ENCODE results near the gene PJA1.

DNA sequence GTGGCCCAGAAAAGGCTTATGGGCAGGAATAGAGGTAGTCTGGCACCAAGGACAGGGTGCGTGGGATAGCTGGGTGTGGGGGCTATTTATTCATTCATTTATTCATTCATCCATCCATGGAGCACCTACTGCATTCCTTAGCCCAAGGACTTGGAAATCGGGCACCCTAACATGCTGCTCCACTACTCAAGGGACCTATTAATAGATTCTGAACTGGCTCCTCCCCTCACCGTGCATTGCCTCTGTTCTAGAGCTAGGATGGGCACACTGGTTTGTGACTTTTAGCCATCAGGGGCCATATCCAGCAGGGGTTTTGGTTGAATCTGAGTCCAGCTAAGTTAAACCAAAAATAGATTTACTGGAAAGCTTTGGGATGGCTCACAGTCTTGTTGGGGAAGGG is 30.6 kb upstream of the PJA1 start:
- no peak for TF ChIP-seq REST (IDR thresholded peaks at IDR 0.05; ENCODE audit: low read depth)
- no peak for TF ChIP-seq RAD21 (IDR thresholded peaks at IDR 0.05; ENCODE audit: low read depth)
- no peak for TF ChIP-seq YY1 (IDR thresholded peaks at IDR 0.05; ENCODE audit: low read depth)
- no peak for TF ChIP-seq USF1 (IDR thresholded peaks at IDR 0.05)
- TF ChIP-seq, protein P1, sequence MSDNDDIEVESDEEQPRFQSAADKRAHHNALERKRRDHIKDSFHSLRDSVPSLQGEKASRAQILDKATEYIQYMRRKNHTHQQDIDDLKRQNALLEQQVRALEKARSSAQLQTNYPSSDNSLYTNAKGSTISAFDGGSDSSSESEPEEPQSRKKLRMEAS (IDR thresholded peaks at IDR 0.05) = no peak
- TF ChIP-seq EP300 (IDR thresholded peaks at IDR 0.05; ENCODE audit: borderline replicate concordance) = no peak
- TF ChIP-seq CEBPB (IDR thresholded peaks at IDR 0.05) = no peak
- no peak for TF ChIP-seq TEAD4 (IDR thresholded peaks at IDR 0.05)
